Measurements from ENCODE around the gene RBMS3.

GRCh38 chr3:29286478-29287240 lies 5.8 kb downstream of the RBMS3 start:
- TF ChIP-seq POLR2A (IDR thresholded peaks at IDR 0.05) (no peak), CTCF (IDR thresholded peaks at IDR 0.05) (no peak)
